Prostate gland (tissue), 2 donors: Measurements from ENCODE around the gene C10orf88.

ENCODE experiments used
- CTCF ChIP-seq, 4 experiments: fragments of 200-600 bp in 2 of 4; fragments of 450-650 bp in 2 of 4; sonication (generic) in 2 of 4; IDR thresholded peaks; 1 replicate in 3 of 4; 2 replicates in 1 of 4; pipeline ENCODE4 v1.5.1; 2016 to 2019; ENCODE audit warnings: antibody characterized with exemption in 4 of 4, mild to moderate bottlenecking in 2 of 4, moderate library complexity in 2 of 4
- POLR2A ChIP-seq: fragments of 450-650 bp; IDR thresholded peaks from one replicate; pipeline ENCODE4 v1.6.1; 2016; ENCODE audit warnings: antibody characterized with exemption, mild to moderate bottlenecking
- POLR2AphosphoS5 ChIP-seq: sonication (generic); formaldehyde crosslinking; IDR thresholded peaks from one replicate; pipeline ENCODE4 v1.6.1; 2017; ENCODE audit warnings: antibody characterized with exemption

GRCh38 chr10:122955892-122956291 is 1.9 kb upstream of the C10orf88 start:
- TF ChIP-seq CTCF (IDR thresholded peaks at IDR 0.05) (no peak), POLR2A (no peak), POLR2AphosphoS5 (no peak)
